ENCODE results near the gene CFAP45. TPM values are rescaled to one million over a fixed set of nuclear protein-coding genes. Genes with fewer than 3 reads are reported as not detected.
A peak's percentile ranks its signal among the peaks of the same experiment; 100 is the strongest.

Gene CFAP45, protein sequence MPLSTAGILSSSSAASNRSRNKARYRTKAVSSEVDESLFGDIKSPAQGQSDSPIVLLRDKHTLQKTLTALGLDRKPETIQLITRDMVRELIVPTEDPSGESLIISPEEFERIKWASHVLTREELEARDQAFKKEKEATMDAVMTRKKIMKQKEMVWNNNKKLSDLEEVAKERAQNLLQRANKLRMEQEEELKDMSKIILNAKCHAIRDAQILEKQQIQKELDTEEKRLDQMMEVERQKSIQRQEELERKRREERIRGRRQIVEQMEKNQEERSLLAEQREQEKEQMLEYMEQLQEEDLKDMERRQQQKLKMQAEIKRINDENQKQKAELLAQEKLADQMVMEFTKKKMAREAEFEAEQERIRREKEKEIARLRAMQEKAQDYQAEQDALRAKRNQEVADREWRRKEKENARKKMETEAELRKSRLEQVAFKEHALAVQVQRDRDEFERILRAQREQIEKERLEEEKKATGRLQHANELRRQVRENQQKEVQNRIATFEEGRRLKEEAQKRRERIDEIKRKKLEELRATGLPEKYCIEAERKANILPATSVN
- total RNA-seq (1 to 10 TPM in 2 of 5 experiments, under 1 TPM in 3; 0.53 to 2.8 (median 0.92) TPM), polyA plus RNA-seq (under 1 TPM; 0.17 to 0.57 TPM), total RNA-seq (3.9 reads per million, percentile 20 among the genes with 10 or more reads in this experiment)

GRCh38 chr1:159900086-159900680 lies at the start of gene CFAP45:
Gene CFAP45, minus strand, starts transcription at chr1:159900165. Its CDS starts 67 bp downstream, at chr1:159900098.
- no peaks in the 10 kb centered on the region for H3K36me3 ChIP-seq (ENCODE audit: control insufficient read depth in 2 of 3, insufficient read depth in 3 of 3, low read length in 3 of 3)
- DNase-seq (no peak), ATAC-seq (peak; percentile 70)
- Mint-ChIP-seq H3K27me3 (peaks cover 0 to 19% (median 0%) of the 10 kb centered on the region in 5 donors), H3K4me1 (peaks cover 0 to 8% (median 0%) of the 10 kb centered on the region in 7 donors), H3K9me3 (peaks cover 0 to 3% (median 0%) of the 10 kb centered on the region in 11 donors), H3K36me3 (peaks cover 0 to 4% (median 0%) of the 10 kb centered on the region in 5 donors), H3K4me3 (no peak within 1 kb of the TSS), H3K27ac (peak within 1 kb of the TSS in 1 of 9 donors; percentile 46)
- H3K27me3 ChIP-seq (ENCODE audit: control insufficient read depth in 2 of 2, insufficient read depth in 2 of 2, low read length in 2 of 2) = no peaks in the 10 kb centered on the region
- no peaks in the 10 kb centered on the region for H3K9me3 ChIP-seq (ENCODE audit: control insufficient read depth in 2 of 3, low read length in 3 of 3)
- POLR2A ChIA-PET = interaction anchor here (1.8 kb wide), 1 partner anchor 8 kb away, joined by 6 read pairs; no protein-coding TSS in a partner anchor
- no peak within 1 kb of the TSS for H3K27ac ChIP-seq (ENCODE audit: low read depth, low read length)
- CTCF ChIA-PET = interaction anchor here (1.0 kb wide), 2 partner anchors 8 to 110 kb away, joined by 4 to 5 read pairs; no protein-coding TSS in a partner anchor
- H3K4me3 ChIP-seq (ENCODE audit: low read length) = no peak within 1 kb of the TSS
- intact Hi-C loops (cut with micrococcal nuclease) = no loop called here
- H3K4me1 ChIP-seq (ENCODE audit: control insufficient read depth in 2 of 2, insufficient read depth in 2 of 2, low read length in 2 of 2) = no peaks in the 10 kb centered on the region

- Mint-ChIP-seq H3K27me3 (peaks cover 16 to 74% (median 36%) of the 10 kb centered on the region in 5 donors), H3K4me3 (no peak overlapping the region), H3K27ac (no peak overlapping the region), H3K36me3 (no peaks in the 10 kb centered on the region), H3K9me3 (peaks cover 0 to 1% (median 0%) of the 10 kb centered on the region in 11 donors), H3K4me1 (peaks cover 8 to 15% (median 12%) of the 10 kb centered on the region in 7 donors)
- H3K4me1 ChIP-seq (ENCODE audit: control insufficient read depth in 2 of 2, insufficient read depth in 2 of 2, low read length in 2 of 2) = peaks cover 4 to 7% of the 10 kb centered on the region in 2 donors
- ChIA-PET POLR2A (no interaction called here), CTCF (no interaction called here)
- no peak overlapping the region for H3K27ac ChIP-seq (ENCODE audit: low read depth, low read length)
- H3K27me3 ChIP-seq (ENCODE audit: control insufficient read depth in 2 of 2, insufficient read depth in 2 of 2, low read length in 2 of 2) = peaks cover 8 to 11% of the 10 kb centered on the region in 2 donors
- H3K36me3 ChIP-seq (ENCODE audit: control insufficient read depth in 2 of 3, insufficient read depth in 3 of 3, low read length in 3 of 3) = no peaks in the 10 kb centered on the region
- no peaks in the 10 kb centered on the region for H3K9me3 ChIP-seq (ENCODE audit: control insufficient read depth in 2 of 3, low read length in 3 of 3)
- DNase-seq (no peak), ATAC-seq (no peak)
- intact Hi-C loops (cut with micrococcal nuclease) = loop anchor here in 1 of 2 donors (5.0 kb wide), 2 partner anchors 97 to 787 kb away; no protein-coding TSS in a partner anchor
- H3K4me3 ChIP-seq (ENCODE audit: low read length) = no peak overlapping the region
Observed at GRCh38 chr1:159949123-159949522, 49.2 kb upstream of the CFAP45 start.

DNA sequence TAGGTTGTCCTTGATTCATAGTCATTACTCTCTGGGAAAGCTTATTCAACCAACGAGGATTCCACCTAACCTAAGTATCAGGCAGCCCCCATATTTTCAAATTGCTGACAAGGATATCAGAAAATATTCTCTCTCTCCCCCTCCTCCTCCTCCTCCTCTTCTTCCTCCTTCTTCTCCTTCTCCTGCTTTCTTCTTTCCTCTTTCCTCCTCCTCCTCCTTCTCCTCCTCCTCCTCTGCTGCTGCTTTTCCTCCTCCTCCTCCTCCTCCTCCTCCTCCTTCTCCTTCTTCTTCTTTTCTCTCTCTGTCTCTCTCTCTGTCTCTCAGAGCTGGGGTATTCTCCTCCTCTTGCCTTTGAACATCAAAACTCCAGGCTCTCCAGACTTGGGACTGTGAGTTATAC lies 48.0 kb upstream of the CFAP45 start:
- Histone ChIP-seq H3K27ac (ENCODE audit: low read depth, low read length) (no peak overlapping the region), H3K36me3 (ENCODE audit: control insufficient read depth in 2 of 3, insufficient read depth in 3 of 3, low read length in 3 of 3) (no peaks in the 10 kb centered on the region), H3K9me3 (ENCODE audit: control insufficient read depth in 2 of 3, low read length in 3 of 3) (no peaks in the 10 kb centered on the region), H3K4me3 (ENCODE audit: low read length) (no peak overlapping the region), H3K27me3 (ENCODE audit: control insufficient read depth in 2 of 2, insufficient read depth in 2 of 2, low read length in 2 of 2) (peaks cover 8 to 13% of the 10 kb centered on the region in 2 donors), H3K4me1 (ENCODE audit: control insufficient read depth in 2 of 2, insufficient read depth in 2 of 2, low read length in 2 of 2) (peaks cover 4 to 7% of the 10 kb centered on the region in 2 donors)
- DNase-seq (no peak), ATAC-seq (no peak)
- Mint-ChIP-seq H3K36me3 (no peaks in the 10 kb centered on the region), H3K27me3 (peaks cover 23 to 81% (median 35%) of the 10 kb centered on the region in 5 donors), H3K9me3 (peaks cover 0 to 1% (median 0%) of the 10 kb centered on the region in 11 donors), H3K27ac (no peak overlapping the region), H3K4me1 (peaks cover 8 to 15% (median 14%) of the 10 kb centered on the region in 7 donors), H3K4me3 (peak overlapping the region in 1 of 10 donors; percentile 58)
- CTCF ChIA-PET = interaction anchor here (0.7 to 1.7 kb wide), 4 partner anchors 7 to 746 kb away, joined by 3 to 5 read pairs (median 3); no protein-coding TSS in a partner anchor
- POLR2A ChIA-PET = no interaction called here
- intact Hi-C loops (cut with micrococcal nuclease) = loop anchor here in 1 of 2 donors (5.0 kb wide), 2 partner anchors 96 to 786 kb away; no protein-coding TSS in a partner anchor

DNA sequence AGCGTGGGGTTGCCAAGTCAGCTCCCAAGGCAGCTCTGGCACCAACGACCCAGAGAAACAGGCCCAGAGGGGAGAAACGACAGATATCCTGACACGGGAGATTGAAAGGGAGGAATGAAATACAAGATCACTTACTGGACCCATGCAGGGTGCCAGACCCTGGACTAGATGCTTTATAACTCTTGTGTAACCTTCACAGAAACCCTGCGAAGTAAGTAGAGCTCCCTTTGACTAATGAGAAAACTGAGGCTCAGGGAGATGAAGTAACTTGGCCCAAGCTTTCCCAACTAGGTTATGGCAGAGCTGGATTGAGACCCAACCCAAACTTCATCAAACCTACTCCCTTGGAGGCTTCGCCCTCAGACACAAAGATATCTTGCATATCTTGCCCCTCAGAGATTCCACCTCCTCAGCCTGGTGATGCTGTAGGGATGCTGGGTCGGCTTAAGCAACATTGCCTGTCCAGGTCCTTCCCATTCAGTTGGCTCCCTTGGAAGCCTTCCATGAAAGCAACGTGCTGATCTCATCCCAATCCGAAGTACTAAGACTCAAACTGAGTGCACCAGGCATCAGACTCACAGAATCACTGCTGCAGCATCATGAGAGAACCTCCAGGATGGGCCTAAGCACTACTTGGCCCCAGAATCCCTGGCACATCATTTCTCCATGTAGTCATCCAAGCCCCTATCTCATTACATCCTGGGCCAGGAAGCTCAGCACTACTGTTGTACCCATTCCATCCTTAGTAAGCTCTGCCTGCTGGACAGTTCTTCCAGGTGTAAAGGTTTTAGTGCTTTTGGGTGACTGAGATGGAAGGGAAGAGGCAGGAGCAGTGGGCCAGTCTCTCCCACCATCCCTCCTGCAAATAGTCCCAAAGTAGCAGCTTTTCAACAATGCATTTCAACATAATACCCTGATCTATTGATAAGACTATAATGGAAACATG lies 46.5 kb upstream of the CFAP45 start:
- H3K4me1 ChIP-seq (ENCODE audit: control insufficient read depth in 2 of 2, insufficient read depth in 2 of 2, low read length in 2 of 2) = peaks cover 4 to 7% of the 10 kb centered on the region in 2 donors
- ChIA-PET CTCF (interaction anchor here (1.1 to 2.2 kb wide), 7 partner anchors 9 to 147 kb away, joined by 4 to 16 read pairs (median 8); no protein-coding TSS in a partner anchor), POLR2A (interaction anchor here (0.6 to 1.4 kb wide), 3 partner anchors 22 to 802 kb away, joined by 3 to 5 read pairs (median 4); partner anchors contain the start of gene TAGLN2)
- no peak overlapping the region for H3K4me3 ChIP-seq (ENCODE audit: low read length)
- intact Hi-C loops (cut with micrococcal nuclease) = loop anchor here in 1 of 2 donors (5.0 kb wide), 2 partner anchors 94 to 784 kb away; no protein-coding TSS in a partner anchor
- Mint-ChIP-seq H3K36me3 (no peaks in the 10 kb centered on the region), H3K9me3 (peaks cover 0 to 1% (median 0%) of the 10 kb centered on the region in 11 donors), H3K27me3 (peaks cover 27 to 78% (median 32%) of the 10 kb centered on the region in 5 donors), H3K4me1 (peaks cover 8 to 18% (median 14%) of the 10 kb centered on the region in 7 donors), H3K4me3 (peak overlapping the region in 9 of 10 donors; percentile 40 to 79 (median 68)), H3K27ac (peak overlapping the region in 1 of 9 donors; percentile 69)
- no peaks in the 10 kb centered on the region for H3K36me3 ChIP-seq (ENCODE audit: control insufficient read depth in 2 of 3, insufficient read depth in 3 of 3, low read length in 3 of 3)
- H3K27me3 ChIP-seq (ENCODE audit: control insufficient read depth in 2 of 2, insufficient read depth in 2 of 2, low read length in 2 of 2) = peaks cover 8 to 11% of the 10 kb centered on the region in 2 donors
- H3K27ac ChIP-seq (ENCODE audit: low read depth, low read length) = no peak overlapping the region
- DNase-seq (no peak), ATAC-seq (no peak)
- H3K9me3 ChIP-seq (ENCODE audit: control insufficient read depth in 2 of 3, low read length in 3 of 3) = no peaks in the 10 kb centered on the region

- peaks cover 8 to 11% of the 10 kb centered on the region in 2 donors for H3K27me3 ChIP-seq (ENCODE audit: control insufficient read depth in 2 of 2, insufficient read depth in 2 of 2, low read length in 2 of 2)
- ATAC-seq = peak; percentile 95
- H3K36me3 Mint-ChIP-seq = no peaks in the 10 kb centered on the region
- ChIA-PET CTCF (interaction anchor here (1.1 to 2.2 kb wide), 6 partner anchors 10 to 146 kb away, joined by 4 to 16 read pairs (median 8); no protein-coding TSS in a partner anchor), POLR2A (interaction anchor here (0.6 to 1.4 kb wide), 3 partner anchors 21 to 801 kb away, joined by 3 to 5 read pairs (median 4); partner anchors contain the start of gene TAGLN2)
- no peak within 1 kb of the TSS for H3K27ac ChIP-seq (ENCODE audit: low read depth, low read length)
- peak within 1 kb of the TSS in 3 of 9 donors; percentile 9 to 69 (median 17) for H3K27ac Mint-ChIP-seq
- intact Hi-C loops (cut with micrococcal nuclease) = loop anchor here (1.0 to 5.0 kb wide), 8 partner anchors 9 to 783 kb away; partner anchors contain the start of genes DUSP23 (in 1 of the 2) and TAGLN2 (in 1 of the 2)
- H3K9me3 ChIP-seq (ENCODE audit: control insufficient read depth in 2 of 3, low read length in 3 of 3) = no peaks in the 10 kb centered on the region
- no peaks in the 10 kb centered on the region for H3K36me3 ChIP-seq (ENCODE audit: control insufficient read depth in 2 of 3, insufficient read depth in 3 of 3, low read length in 3 of 3)
- H3K4me3 Mint-ChIP-seq = peak within 1 kb of the TSS; percentile 50 to 79 (median 72)
- DNase-seq = peak in 8 of 9 donors; percentile 60 to 84 (median 76)
- peaks cover 4 to 7% of the 10 kb centered on the region in 2 donors for H3K4me1 ChIP-seq (ENCODE audit: control insufficient read depth in 2 of 2, insufficient read depth in 2 of 2, low read length in 2 of 2)
- peak within 1 kb of the TSS; percentile 57 for H3K4me3 ChIP-seq (ENCODE audit: low read length)
- peaks cover 8 to 18% (median 14%) of the 10 kb centered on the region in 7 donors for H3K4me1 Mint-ChIP-seq
- peaks cover 23 to 73% (median 30%) of the 10 kb centered on the region in 5 donors for H3K27me3 Mint-ChIP-seq
- peaks cover 0 to 1% (median 0%) of the 10 kb centered on the region in 11 donors for H3K9me3 Mint-ChIP-seq
Observed at GRCh38 chr1:159945483-159946241, 45.7 kb upstream of the CFAP45 start, which contains the start of gene IGSF9. Gene IGSF9, minus strand, starts transcription at chr1:159945613. Its CDS starts 2,159 bp downstream, at chr1:159943454.
